Fibroblast of mammary gland (primary cell): ENCODE data around the gene COG8.
"Not testable (repeated sequence)": the region's sequence is repeated elsewhere in the genome, so short reads cannot be mapped to it uniquely, and the experiment has no call there.

Experiments
- DNase-seq: peaks from one replicate; pipeline ENCODE4 v3.0.0-alpha.2; 2010; ENCODE audit warnings: low read depth
- H3K4me3 ChIP-seq: 2 replicates; pipeline ENCODE4 v1.5.1; 2011; ENCODE audit warnings: low read depth, mild to moderate bottlenecking, low read length, moderate library complexity; ENCODE audit not compliant: control insufficient read depth
- CTCF ChIP-seq: conservative IDR thresholded peaks from 2 replicates; pipeline ENCODE4 v1.5.1; 2011; ENCODE audit warnings: low read depth, low read length, inconsistent platforms; ENCODE audit not compliant: control insufficient read depth, insufficient read depth

The COG8 gene

GRCh38 chr16:69365901-69366300 is 26.5 kb upstream of the COG8 start:
- no peak for TF ChIP-seq CTCF
- peak; percentile 76 for DNase-seq
- no peak overlapping the region for H3K4me3 ChIP-seq

- DNase-seq = no peak
- TF ChIP-seq CTCF = no peak
- H3K4me3 ChIP-seq = no peak overlapping the region
Measured at GRCh38 chr16:69364088-69364487, 24.7 kb upstream of the COG8 start.

- no peak for DNase-seq
- no peak overlapping the region for H3K4me3 ChIP-seq
- no peak for TF ChIP-seq CTCF
Measured at GRCh38 chr16:69363281-69363717, 23.9 kb upstream of the COG8 start.

- not testable (repeated sequence) for H3K4me3 ChIP-seq
Measured at GRCh38 chr16:69360070-69360469, 20.7 kb upstream of the COG8 start.

GRCh38 chr16:69351309-69352027 is 12.1 kb upstream of the COG8 start, which contains the start of gene TMED6:
Gene TMED6 (minus strand): TSS chr16:69351786. CDS start chr16:69351753, 33 bp downstream.
- H3K4me3 ChIP-seq = no peak within 1 kb of the TSS
- no peak for DNase-seq
- TF ChIP-seq CTCF = no peak

More at GRCh38 chr16:69360070-69360469, 20.7 kb upstream of the COG8 start:
- DNase-seq = not testable (repeated sequence)

- TF ChIP-seq CTCF = no peak
- DNase-seq = no peak
- H3K4me3 ChIP-seq = no peak overlapping the region
Measured at GRCh38 chr16:69350536-69351133, 11.3 kb upstream of the COG8 start.

- no peak overlapping the region for H3K4me3 ChIP-seq
- no peak for TF ChIP-seq CTCF
Measured at GRCh38 chr16:69349536-69349935, 10.2 kb upstream of the COG8 start.

More at GRCh38 chr16:69349536-69349935, 10.2 kb upstream of the COG8 start:
- DNase-seq = no peak
